ENCODE results near the gene CBR4. TPM values are rescaled to one million over a fixed set of nuclear protein-coding genes. Genes with fewer than 3 reads are reported as not detected.
"Not testable (repeated sequence)": the region's sequence is repeated elsewhere in the genome, so short reads cannot be mapped to it uniquely, and the experiment has no call there.

The CBR4 gene
- 8.3 and 9.3 TPM in 2 replicates for total RNA-seq (2014; rRNA removed; shearing (Covaris generic))

DNA sequence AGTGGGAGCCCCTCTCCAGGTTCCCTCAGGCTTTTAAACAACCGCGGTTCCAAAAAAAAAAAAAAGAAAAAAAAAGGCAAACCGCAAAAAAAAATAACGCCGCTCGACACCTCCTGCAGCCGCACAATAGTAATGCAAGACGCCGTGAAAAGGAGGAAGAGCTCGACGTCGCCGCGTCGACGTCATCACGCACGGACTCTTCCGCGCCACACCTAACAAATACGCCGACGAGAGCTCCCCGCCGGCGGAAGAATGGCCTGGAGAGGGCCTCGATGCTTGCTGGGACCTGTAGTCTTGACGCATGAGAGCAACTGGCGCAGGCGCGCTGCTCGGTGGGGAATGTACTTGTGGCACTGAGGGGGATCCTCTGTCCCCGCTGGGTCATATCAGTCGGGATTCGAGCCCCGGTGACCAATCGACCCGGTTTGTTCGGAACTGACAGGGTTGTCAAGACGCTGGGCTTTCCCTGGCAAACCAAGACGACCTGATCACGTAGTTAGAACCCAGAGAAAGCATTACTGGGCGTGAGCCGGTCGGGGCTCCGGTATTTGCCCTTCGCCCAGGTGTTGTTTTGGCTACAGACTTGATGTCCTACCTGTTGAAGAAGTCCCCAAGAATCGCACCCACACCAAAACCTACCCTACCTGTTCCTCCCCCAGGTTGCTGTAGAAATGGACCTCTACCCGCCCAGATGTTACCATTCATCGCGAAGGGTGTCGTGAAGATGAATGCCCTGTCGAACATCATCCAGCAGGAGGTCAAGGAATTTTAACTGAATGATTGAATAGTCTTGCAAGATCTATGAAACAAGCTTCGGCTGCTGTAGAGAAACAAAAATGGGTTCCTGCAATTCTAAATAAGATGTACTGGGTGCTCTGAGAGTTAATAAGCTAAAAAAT lies at the start of gene CBR4:
TSS of gene CBR4 (minus strand) at position 131 of the 899 bp plus-strand sequence. CDS start 166 bp downstream, outside the sequence.
- peak; percentile 97 for DNase-seq (ENCODE audit: low read depth)

DNA sequence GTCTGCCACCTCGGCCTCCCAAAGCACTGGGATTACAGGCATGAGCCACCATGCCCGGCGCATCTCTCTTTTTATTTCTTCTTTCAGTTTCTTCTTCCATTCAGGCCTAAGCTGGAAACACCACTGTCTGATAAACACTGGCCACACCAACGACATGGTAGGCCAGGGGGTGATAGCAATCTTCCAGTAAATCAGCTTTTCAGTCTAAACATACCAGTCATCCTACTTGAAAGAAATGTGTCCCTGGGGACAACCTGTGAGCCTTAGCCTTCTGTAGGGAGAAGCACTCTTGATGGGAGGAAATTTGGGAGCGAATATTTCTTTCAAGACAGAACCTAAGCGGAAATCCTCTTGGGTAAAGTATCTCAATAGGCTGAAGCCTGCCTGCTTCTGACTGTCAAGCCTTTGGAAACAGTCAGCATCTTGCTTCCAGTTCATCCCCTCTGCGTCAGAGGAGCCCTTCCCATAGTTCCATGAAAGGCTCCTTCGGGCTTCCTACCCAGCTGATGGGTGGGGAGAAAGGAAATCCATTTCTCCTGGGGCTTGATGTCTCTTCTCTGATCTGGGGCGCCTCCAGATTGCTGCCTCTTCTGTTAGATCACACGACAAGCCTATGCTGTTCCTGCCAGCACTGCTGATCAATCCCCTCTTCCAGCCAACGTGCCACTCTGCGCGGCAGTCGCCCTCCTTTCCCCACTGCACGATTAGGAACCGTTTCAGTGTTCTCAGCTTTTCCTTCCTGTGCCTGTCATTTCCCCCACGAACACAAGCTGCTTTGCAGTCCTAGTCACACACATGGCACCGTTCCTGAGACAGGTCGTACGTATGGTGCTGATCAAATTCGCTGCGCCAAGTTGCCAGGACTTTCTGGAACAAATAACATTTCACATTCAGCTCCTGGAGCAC lies 49.5 kb upstream of the CBR4 start:
- no peak for DNase-seq (ENCODE audit: low read depth)

DNA sequence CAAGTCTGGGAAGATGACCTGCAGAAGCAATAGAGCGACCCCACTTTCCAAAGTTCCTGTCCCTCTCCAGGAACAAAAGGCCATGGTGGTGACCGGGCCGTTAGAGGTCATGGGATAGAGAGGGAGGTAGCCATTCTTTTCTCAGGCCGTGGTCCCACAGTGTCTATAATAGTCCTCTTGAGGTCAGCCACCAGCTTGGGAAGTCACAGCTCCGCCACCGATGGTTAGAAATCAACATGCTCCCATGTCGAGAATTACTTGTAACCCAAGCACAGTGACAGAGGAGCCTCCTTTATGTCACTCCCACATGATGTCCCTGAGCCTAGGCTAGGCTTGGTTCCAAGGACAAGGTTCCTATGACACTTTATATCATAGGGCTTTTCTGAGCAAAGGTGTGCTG lies 48.3 kb upstream of the CBR4 start:
- DNase-seq (ENCODE audit: low read depth) = no peak

- DNase-seq (ENCODE audit: low read depth) = no peak
Measured at GRCh38 chr4:169054879-169055278, 44.8 kb upstream of the CBR4 start.

GRCh38 chr4:169052594-169052945 lies 42.5 kb upstream of the CBR4 start:
- no peak for DNase-seq (ENCODE audit: low read depth)

- no peak for DNase-seq (ENCODE audit: low read depth)
Measured at GRCh38 chr4:169051761-169052593, 41.9 kb upstream of the CBR4 start.

DNA sequence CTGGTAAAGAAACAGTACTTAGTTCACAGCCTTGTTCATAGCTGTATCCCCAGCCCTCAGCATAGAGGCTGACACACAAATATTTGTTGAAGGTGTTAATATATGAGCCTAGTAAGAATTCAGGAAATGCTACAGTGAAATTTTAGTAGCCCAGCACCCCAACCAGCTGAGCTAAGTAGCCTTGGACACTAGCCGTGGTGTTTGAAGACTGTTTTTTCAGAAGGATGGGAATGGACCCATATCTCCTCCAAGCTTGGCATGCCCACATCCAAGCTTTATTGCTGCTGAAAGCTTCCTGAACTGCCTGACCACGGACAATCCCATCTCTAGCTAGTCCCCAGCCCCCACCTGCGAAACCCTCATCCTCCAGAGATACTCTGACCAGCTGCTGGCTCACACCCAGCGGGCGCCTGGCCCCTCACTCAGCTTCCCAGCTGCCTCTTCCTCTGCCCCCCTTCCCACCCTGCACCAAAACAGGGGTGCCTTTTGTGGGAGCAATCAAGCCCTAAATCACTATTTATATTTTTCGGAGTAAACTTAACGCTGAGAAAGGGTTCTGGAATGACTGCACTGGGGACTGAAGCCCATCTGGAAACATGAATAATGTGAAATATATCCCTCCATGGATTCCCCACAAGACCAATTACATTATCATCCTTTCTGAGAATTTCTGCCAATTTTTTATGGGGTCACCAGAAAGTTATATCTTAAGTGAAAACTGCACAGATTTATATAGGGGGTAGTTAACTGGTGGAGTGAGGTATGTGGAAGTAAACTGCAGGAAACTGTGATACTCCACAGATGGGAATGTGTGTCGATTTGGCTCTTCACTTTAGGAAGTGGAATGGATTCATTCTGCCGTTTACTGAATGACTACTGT lies 41.1 kb upstream of the CBR4 start:
- DNase-seq (ENCODE audit: low read depth) = no peak

- no peak for DNase-seq (ENCODE audit: low read depth)
Measured at GRCh38 chr4:169050284-169050683, 40.2 kb upstream of the CBR4 start.

- no peak for DNase-seq (ENCODE audit: low read depth)
Measured at GRCh38 chr4:169048868-169049414, 38.9 kb upstream of the CBR4 start.

DNA sequence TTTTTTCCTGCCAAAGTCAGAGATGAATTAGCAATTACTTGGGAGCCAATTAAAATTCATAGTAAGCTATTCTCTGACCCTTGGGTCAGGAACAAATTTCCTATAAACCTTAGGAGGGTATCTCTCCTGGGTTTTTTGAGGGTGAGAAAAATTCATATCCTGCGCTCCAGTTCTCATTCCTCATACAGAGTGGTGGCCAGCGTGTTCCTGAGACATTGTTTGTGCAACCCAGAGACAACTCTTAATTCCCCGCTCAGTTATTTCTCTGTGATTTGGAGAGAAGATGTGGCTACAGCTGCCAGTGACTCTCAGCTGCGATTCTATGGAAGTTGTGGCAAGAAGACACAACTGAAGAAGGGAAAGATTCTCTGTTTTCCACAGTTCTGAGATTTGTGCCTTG lies 37.9 kb upstream of the CBR4 start:
- DNase-seq (ENCODE audit: low read depth) = no peak

GRCh38 chr4:169045862-169046584 lies 36.0 kb upstream of the CBR4 start:
- no peak for DNase-seq (ENCODE audit: low read depth)

DNA sequence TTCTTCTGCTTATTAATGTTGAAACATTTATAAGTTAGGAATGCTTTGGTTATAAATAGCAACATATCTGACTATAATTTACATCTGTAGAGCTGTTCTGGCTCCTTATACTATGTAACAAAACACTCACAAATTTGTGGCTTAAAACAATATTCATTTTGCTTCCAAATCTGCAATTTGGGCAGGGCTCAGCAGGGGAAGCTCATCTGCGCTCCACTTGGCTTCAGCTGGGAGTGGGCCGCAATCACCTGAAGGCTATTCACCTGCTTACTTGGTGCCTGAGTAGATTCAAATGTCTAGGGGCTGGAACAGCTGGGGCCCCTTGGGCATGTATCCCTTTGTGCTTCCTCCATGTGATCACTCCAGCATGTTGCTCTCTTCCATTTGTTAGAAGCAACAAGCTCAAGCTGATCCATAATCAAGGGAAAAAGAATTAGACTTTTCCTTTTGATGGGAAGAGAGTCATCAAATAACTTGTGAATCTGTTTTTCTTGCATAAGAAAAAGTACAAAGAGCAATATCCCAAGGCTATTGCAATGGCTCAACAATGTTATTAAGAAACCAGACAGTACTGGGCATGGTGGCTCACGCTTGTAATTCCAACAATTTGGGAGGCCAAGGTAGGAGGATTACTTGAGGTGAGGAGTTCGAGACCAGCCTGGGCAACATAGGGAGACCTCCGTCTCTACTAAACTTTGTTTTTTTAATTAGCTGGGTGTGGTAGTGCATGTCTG lies 34.8 kb upstream of the CBR4 start:
- no peak for DNase-seq (ENCODE audit: low read depth)

- DNase-seq (ENCODE audit: low read depth) = no peak
Measured at GRCh38 chr4:169042608-169043007, 32.6 kb upstream of the CBR4 start.

GRCh38 chr4:169040559-169041261 lies 30.7 kb upstream of the CBR4 start:
- DNase-seq (ENCODE audit: low read depth) = no peak

- no peak for DNase-seq (ENCODE audit: low read depth)
Measured at GRCh38 chr4:169039251-169039954, 29.3 kb upstream of the CBR4 start.

DNA sequence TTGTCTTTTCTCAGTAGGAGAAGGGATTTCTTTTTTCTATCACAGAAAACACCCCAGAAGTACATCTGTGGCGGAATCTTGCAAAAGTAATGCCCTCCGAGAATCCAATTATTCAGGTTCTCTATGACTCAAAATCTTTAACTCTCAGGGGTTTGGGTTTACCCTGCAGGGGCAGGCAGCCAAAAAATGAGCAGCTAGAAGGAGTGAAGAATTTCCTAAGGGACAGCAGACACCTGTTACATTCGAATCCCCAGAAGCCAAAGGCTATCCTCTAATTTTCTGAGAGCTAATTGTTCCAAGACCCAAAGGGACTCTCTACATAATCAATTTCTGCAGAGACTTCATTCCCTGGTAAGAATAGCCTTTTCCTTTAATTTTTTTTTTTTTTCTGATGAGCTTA lies 27.5 kb upstream of the CBR4 start:
- no peak for DNase-seq (ENCODE audit: low read depth)

GRCh38 chr4:169035871-169036620 lies 26.0 kb upstream of the CBR4 start:
- DNase-seq (ENCODE audit: low read depth) = not testable (repeated sequence)

All from RPMI7951 (cell line).